K562 (cell line): Measurements from ENCODE around the gene FBXO9. TPM values are rescaled to one million over a fixed set of nuclear protein-coding genes. Genes with fewer than 3 reads are reported as not detected.

Experiments used
- ATAC-seq: fragments of 200-7000 bp; cut with Tn5 transposase; 3 replicates; pipeline ENCODE4 v1.9.1; 2020; ENCODE audit warnings: moderate library complexity
- BruUV-seq: library from RNA; stranded (reverse); fragments of 400-500 nt; replicated peaks from 2 replicates; lab custom pipeline; 2021; lab: Mats Ljungman, UMichigan
- CTCF ChIA-PET: fragments of 300-600 bp; formaldehyde crosslinking; extraction: SDS; loops from one replicate; lab custom pipeline; 2021; ENCODE audit warnings: low intra/inter-chr PET ratio; lab: Yijun Ruan, JAX
- POLR2A ChIA-PET: fragments of 300-600, 350-650 bp; sonication (Branson Sonifier 250); formaldehyde crosslinking; extraction: SDS; loops from one replicate; lab custom pipeline; 2021; ENCODE audit warnings: antibody characterized with exemption, inconsistent platforms; lab: Yijun Ruan, JAX
- DNase-seq, 4 experiments: peaks; one replicate each; pipeline versions ENCODE4 v3.0.0 to v3.0.0-alpha.2; 2011 to 2018; ENCODE audit warnings: low spot score in 3 of 4, mixed read lengths in 3 of 4; ENCODE audit errors: extremely low read depth in 1 of 4
- FAIRE-seq: peaks from 2 replicates; lab custom pipeline; 2011; peaks lifted over from hg19 to GRCh38; lab: Jason Lieb, UNC
- H2AFZ ChIP-seq: 2 replicates; pipeline ENCODE4 v1.6.0; 2011; ENCODE audit warnings: low read depth, low read length, control low read depth, inconsistent platforms
- H3K27ac ChIP-seq: fragments of 200-600 bp; 3 replicates; pipeline ENCODE4 v1.8.0; 2011; ENCODE audit warnings: low read depth, mild to moderate bottlenecking, control low read depth, inconsistent platforms, low read length, moderate library complexity, mixed read lengths; ENCODE audit errors: extremely low read depth
- H3K27me3 ChIP-seq, 2 experiments: fragments of 300-600 bp in 1 of 2; 2 replicates in 1 of 2; 3 replicates in 1 of 2; pipeline versions ENCODE4 v1.6.0 to v1.8.0; 2011; ENCODE audit warnings: inconsistent platforms in 2 of 2, low read length in 2 of 2, mild to moderate bottlenecking in 1 of 2, mixed read lengths in 1 of 2, moderate library complexity in 1 of 2; ENCODE audit not compliant: control insufficient read depth in 2 of 2, insufficient read depth in 2 of 2
- H3K36me3 ChIP-seq: fragments of 300-600 bp; 3 replicates; pipeline ENCODE4 v1.8.0; 2011; ENCODE audit warnings: mild to moderate bottlenecking, low read length, inconsistent platforms; ENCODE audit not compliant: control insufficient read depth, insufficient read depth
- H3K4me1 ChIP-seq, 2 experiments: fragments of 200-600 bp in 1 of 2; replicated peaks in 1 of 2; 2 replicates in 1 of 2; 3 replicates in 1 of 2; pipeline versions ENCODE4 v1.5.1 to v1.8.0; 2011; ENCODE audit warnings: inconsistent platforms in 2 of 2, low read length in 2 of 2, mild to moderate bottlenecking in 1 of 2, mixed read lengths in 1 of 2, moderate library complexity in 1 of 2; ENCODE audit not compliant: control insufficient read depth in 2 of 2, insufficient read depth in 2 of 2
- H3K4me2 ChIP-seq: 2 replicates; pipeline ENCODE4 v1.6.1; 2011; ENCODE audit warnings: low read length, control low read depth, inconsistent platforms, mixed read lengths; ENCODE audit not compliant: insufficient read depth
- H3K4me3 ChIP-seq: fragments of 200-600 bp; sonication (generic), shearing (Covaris generic); 2 replicates; pipeline ENCODE4 v1.5.1; 2016; ENCODE audit warnings: control low read depth, inconsistent platforms
- H3K79me2 ChIP-seq: fragments of 200-600 bp; 3 replicates; pipeline ENCODE4 v1.8.0; 2011; ENCODE audit warnings: low read length, inconsistent platforms; ENCODE audit not compliant: control insufficient read depth, insufficient read depth
- H3K9ac ChIP-seq, 2 experiments: 2 replicates each; pipeline versions ENCODE4 v1.6.0 to v1.6.1; 2011; ENCODE audit warnings: low read depth in 2 of 2, low read length in 2 of 2, control low read depth in 1 of 2, inconsistent platforms in 1 of 2, mild to moderate bottlenecking in 1 of 2, mixed read lengths in 1 of 2; ENCODE audit not compliant: insufficient read depth in 1 of 2
- H3K9me1 ChIP-seq: one replicate; pipeline ENCODE4 v1.6.0; 2011; ENCODE audit warnings: inconsistent platforms, mild to moderate bottlenecking, low read length, moderate library complexity; ENCODE audit not compliant: control insufficient read depth, insufficient read depth
- H3K9me3 ChIP-seq: replicated peaks from 2 replicates; pipeline ENCODE4 v1.5.1; 2011; ENCODE audit warnings: low read depth, low read length, inconsistent platforms; ENCODE audit not compliant: control insufficient read depth, insufficient read depth
- H4K20me1 ChIP-seq: replicated peaks from 2 replicates; pipeline ENCODE4 v1.6.1; 2011; ENCODE audit warnings: low read length, inconsistent platforms, mixed read lengths; ENCODE audit not compliant: control insufficient read depth, insufficient read depth
- ZNF217 ChIP-seq: sonication (generic); formaldehyde crosslinking; IDR thresholded peaks from 2 replicates; pipeline ENCODE4 v1.8.0; 2022; ENCODE audit warnings: mild to moderate bottlenecking, missing genetic modification reagents
- WGBS: fragments of 100-300 bp; shearing (Covaris generic); methylation state at CpG from one replicate; pipeline ENCODE4 v1.1.6; 2016; ENCODE audit warnings: low coverage, mixed read lengths; ENCODE audit not compliant: insufficient coverage; ENCODE audit errors: missing lambda C conversion rate; 5-methylcytosine and 5-hydroxymethylcytosine counted together
- in situ Hi-C: fragments of 300-500 bp; cut with MboI; formaldehyde crosslinking; loops from 4 replicates; pipeline ENCODE4 v1.15.0; 2018; ENCODE audit warnings: inconsistent platforms, mixed read lengths
- intact Hi-C: fragments of 100-400 bp; cut with micrococcal nuclease; formaldehyde crosslinking; loops from 2 replicates; pipeline ENCODE4 v1.14.2; 2022
- polyA plus RNA-seq, 8 experiments: library from polyadenylated mRNA; depleted of rRNA in 4 of 8; stranded (reverse) in 5 of 8; unstranded in 3 of 8; fragments of >200 nt; fragmentation: Nextera tagmentation in 2 of 8; fragmentation: Illumina TruSeq in 1 of 8; extraction: Ambion mirVana in 2 of 8; extraction: Trizol in 1 of 8; gene quantifications; 2 replicates each; pipeline versions ENCODE4 v1.2.1 to v1.2.3, GENCODE V29; 2011 to 2014; ENCODE audit warnings: inconsistent platforms in 1 of 8, missing spikeins in 1 of 8
- total RNA-seq, 7 experiments: library from RNA; depleted of rRNA in 6 of 7; stranded (reverse); fragments of >200 nt in 6 of 7; fragmentation: Illumina TruSeq in 2 of 7; extraction: Trizol in 2 of 7; gene quantifications; 2 replicates each; pipeline versions ENCODE4 v1.2.1 to v1.2.3, GENCODE V29; 2011 to 2021; ENCODE audit warnings: low replicate concordance in 1 of 7
- TF ChIP-seq, protein P1 (sequence below): fragments of 450-650 bp; IDR thresholded peaks from 2 replicates; pipeline ENCODE4 v1.6.1; 2016; ENCODE audit warnings: mild to moderate bottlenecking, moderate library complexity
- TF ChIP-seq, protein P2 (sequence below): fragments of 450-650 bp; IDR thresholded peaks from 2 replicates; pipeline ENCODE4 v1.7.0; 2016; ENCODE audit warnings: borderline replicate concordance
- TF ChIP-seq, protein P3 (sequence below): IDR thresholded peaks from 2 replicates; pipeline ENCODE4 v1.6.1; 2016; ENCODE audit warnings: missing genetic modification characterization, missing compliant biosample characterization

Gene FBXO9
- total and polyA plus RNA-seq, 9 of the 15 experiments (the other 6 are each of a cell fraction or from before 2014, with no cell fraction given): 10.1 to 85.3 (median 51.4) TPM

DNA sequence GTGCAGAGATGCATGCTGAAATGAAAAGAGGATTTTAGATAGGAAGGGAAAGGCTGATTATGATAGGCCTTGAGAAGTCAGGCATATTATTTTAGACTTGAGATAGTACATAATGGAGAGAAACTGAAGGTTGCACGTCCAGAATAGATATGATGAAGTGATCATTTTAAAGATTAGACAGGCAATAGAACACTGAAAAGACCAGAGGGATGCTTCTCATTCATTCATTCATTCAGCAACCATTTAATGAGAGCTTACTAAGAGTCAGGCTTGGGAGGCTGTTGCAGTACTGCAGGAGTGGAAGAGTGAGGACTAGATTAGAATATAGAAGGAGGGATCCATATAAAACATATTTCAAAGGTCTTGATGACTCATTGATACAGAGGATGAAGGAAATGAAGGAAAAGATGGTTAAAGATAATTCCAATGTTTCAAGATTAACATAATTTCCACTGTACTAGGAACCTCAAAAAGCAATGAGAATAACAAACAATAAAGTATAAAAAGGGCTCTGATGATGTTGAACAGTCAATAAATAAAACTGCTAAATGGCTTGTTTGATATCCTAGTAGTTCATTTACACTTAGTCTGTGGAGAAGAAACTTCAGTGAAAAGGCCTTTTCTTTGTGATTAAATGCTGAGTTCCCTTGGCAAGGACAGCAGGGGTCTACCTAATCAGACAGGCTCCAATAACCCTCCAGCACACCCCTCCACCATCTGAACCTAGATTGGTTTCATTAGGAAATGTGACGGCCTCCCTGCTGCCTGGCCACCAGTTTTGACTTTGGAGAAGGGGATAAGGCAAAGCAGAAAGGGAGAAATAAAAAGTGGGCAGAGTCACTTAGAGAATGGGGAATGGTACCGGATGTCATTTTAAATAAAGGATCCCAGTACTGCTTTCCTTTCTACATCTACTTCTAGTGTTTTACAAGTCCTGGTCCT lies 5.3 kb upstream of the FBXO9 start:
- CTCF ChIA-PET: no interaction called here
- 31% methylated on average over 3 of the region's 3 CpGs for WGBS
- Histone ChIP-seq H3K4me1 (peaks cover 15 to 29% of the 10 kb centered on the region in 2 experiments; a peak in 4 of 5 replicates), H2AFZ (peak overlapping the region; percentile 97; the same call in 1 of the 2 replicates), H3K4me3 (peak overlapping the region; percentile 78), H3K27ac (no peak overlapping the region), H3K9me3 (no peaks in the 10 kb centered on the region), H3K36me3 (no peaks in the 10 kb centered on the region), H3K9me1 (no peaks in the 10 kb centered on the region), H4K20me1 (no peaks in the 10 kb centered on the region), H3K4me2 (peak overlapping the region; percentile 76), H3K79me2 (no peaks in the 10 kb centered on the region; the same call in 1 of the 3 replicates), H3K27me3 (no peaks in the 10 kb centered on the region), H3K9ac (peak overlapping the region in 1 of 2 experiments; percentile 81; a peak in 3 of 4 replicates)
- POLR2A ChIA-PET: no interaction called here
- in situ Hi-C loops (loop anchor here (5.0 to 10.0 kb wide), 2 partner anchors 68 to 335 kb away; no protein-coding TSS in a partner anchor), intact Hi-C loops (no loop called here)
- no peak for ATAC-seq
- BruUV-seq: TSS peak; percentile 49
- no peak for DNase-seq
- FAIRE-seq: no peak
- TF ChIP-seq, protein P1, sequence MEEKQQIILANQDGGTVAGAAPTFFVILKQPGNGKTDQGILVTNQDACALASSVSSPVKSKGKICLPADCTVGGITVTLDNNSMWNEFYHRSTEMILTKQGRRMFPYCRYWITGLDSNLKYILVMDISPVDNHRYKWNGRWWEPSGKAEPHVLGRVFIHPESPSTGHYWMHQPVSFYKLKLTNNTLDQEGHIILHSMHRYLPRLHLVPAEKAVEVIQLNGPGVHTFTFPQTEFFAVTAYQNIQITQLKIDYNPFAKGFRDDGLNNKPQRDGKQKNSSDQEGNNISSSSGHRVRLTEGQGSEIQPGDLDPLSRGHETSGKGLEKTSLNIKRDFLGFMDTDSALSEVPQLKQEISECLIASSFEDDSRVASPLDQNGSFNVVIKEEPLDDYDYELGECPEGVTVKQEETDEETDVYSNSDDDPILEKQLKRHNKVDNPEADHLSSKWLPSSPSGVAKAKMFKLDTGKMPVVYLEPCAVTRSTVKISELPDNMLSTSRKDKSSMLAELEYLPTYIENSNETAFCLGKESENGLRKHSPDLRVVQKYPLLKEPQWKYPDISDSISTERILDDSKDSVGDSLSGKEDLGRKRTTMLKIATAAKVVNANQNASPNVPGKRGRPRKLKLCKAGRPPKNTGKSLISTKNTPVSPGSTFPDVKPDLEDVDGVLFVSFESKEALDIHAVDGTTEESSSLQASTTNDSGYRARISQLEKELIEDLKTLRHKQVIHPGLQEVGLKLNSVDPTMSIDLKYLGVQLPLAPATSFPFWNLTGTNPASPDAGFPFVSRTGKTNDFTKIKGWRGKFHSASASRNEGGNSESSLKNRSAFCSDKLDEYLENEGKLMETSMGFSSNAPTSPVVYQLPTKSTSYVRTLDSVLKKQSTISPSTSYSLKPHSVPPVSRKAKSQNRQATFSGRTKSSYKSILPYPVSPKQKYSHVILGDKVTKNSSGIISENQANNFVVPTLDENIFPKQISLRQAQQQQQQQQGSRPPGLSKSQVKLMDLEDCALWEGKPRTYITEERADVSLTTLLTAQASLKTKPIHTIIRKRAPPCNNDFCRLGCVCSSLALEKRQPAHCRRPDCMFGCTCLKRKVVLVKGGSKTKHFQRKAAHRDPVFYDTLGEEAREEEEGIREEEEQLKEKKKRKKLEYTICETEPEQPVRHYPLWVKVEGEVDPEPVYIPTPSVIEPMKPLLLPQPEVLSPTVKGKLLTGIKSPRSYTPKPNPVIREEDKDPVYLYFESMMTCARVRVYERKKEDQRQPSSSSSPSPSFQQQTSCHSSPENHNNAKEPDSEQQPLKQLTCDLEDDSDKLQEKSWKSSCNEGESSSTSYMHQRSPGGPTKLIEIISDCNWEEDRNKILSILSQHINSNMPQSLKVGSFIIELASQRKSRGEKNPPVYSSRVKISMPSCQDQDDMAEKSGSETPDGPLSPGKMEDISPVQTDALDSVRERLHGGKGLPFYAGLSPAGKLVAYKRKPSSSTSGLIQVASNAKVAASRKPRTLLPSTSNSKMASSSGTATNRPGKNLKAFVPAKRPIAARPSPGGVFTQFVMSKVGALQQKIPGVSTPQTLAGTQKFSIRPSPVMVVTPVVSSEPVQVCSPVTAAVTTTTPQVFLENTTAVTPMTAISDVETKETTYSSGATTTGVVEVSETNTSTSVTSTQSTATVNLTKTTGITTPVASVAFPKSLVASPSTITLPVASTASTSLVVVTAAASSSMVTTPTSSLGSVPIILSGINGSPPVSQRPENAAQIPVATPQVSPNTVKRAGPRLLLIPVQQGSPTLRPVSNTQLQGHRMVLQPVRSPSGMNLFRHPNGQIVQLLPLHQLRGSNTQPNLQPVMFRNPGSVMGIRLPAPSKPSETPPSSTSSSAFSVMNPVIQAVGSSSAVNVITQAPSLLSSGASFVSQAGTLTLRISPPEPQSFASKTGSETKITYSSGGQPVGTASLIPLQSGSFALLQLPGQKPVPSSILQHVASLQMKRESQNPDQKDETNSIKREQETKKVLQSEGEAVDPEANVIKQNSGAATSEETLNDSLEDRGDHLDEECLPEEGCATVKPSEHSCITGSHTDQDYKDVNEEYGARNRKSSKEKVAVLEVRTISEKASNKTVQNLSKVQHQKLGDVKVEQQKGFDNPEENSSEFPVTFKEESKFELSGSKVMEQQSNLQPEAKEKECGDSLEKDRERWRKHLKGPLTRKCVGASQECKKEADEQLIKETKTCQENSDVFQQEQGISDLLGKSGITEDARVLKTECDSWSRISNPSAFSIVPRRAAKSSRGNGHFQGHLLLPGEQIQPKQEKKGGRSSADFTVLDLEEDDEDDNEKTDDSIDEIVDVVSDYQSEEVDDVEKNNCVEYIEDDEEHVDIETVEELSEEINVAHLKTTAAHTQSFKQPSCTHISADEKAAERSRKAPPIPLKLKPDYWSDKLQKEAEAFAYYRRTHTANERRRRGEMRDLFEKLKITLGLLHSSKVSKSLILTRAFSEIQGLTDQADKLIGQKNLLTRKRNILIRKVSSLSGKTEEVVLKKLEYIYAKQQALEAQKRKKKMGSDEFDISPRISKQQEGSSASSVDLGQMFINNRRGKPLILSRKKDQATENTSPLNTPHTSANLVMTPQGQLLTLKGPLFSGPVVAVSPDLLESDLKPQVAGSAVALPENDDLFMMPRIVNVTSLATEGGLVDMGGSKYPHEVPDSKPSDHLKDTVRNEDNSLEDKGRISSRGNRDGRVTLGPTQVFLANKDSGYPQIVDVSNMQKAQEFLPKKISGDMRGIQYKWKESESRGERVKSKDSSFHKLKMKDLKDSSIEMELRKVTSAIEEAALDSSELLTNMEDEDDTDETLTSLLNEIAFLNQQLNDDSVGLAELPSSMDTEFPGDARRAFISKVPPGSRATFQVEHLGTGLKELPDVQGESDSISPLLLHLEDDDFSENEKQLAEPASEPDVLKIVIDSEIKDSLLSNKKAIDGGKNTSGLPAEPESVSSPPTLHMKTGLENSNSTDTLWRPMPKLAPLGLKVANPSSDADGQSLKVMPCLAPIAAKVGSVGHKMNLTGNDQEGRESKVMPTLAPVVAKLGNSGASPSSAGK: no peak
- TF ChIP-seq, protein P2, sequence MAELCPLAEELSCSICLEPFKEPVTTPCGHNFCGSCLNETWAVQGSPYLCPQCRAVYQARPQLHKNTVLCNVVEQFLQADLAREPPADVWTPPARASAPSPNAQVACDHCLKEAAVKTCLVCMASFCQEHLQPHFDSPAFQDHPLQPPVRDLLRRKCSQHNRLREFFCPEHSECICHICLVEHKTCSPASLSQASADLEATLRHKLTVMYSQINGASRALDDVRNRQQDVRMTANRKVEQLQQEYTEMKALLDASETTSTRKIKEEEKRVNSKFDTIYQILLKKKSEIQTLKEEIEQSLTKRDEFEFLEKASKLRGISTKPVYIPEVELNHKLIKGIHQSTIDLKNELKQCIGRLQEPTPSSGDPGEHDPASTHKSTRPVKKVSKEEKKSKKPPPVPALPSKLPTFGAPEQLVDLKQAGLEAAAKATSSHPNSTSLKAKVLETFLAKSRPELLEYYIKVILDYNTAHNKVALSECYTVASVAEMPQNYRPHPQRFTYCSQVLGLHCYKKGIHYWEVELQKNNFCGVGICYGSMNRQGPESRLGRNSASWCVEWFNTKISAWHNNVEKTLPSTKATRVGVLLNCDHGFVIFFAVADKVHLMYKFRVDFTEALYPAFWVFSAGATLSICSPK: 0 out of 2 replicates have a peak, but pooled peaks have one; percentile 33
- TF ChIP-seq ZNF217 (CRISPR knock-in tag): no peak
- TF ChIP-seq, protein P3, sequence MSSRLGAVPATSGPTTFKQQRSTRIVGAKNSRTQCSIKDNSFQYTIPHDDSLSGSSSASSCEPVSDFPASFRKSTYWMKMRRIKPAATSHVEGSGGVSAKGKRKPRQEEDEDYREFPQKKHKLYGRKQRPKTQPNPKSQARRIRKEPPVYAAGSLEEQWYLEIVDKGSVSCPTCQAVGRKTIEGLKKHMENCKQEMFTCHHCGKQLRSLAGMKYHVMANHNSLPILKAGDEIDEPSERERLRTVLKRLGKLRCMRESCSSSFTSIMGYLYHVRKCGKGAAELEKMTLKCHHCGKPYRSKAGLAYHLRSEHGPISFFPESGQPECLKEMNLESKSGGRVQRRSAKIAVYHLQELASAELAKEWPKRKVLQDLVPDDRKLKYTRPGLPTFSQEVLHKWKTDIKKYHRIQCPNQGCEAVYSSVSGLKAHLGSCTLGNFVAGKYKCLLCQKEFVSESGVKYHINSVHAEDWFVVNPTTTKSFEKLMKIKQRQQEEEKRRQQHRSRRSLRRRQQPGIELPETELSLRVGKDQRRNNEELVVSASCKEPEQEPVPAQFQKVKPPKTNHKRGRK (tag): no peak
